CD4-positive, alpha-beta memory T cell (primary cell): ENCODE results near the gene ANKS4B. TPM values are rescaled to one million over a fixed set of nuclear protein-coding genes. Genes with fewer than 3 reads are reported as not detected.
"Not testable (repeated sequence)": the region's sequence is repeated elsewhere in the genome, so short reads cannot be mapped to it uniquely, and the experiment has no call there.

Source experiments
- CTCF ChIA-PET: fragments of 350-600 bp; sonication (Branson Sonifier 250); formaldehyde crosslinking; loops from one replicate; lab custom pipeline; 2021; ENCODE audit warnings: inconsistent platforms; ENCODE audit not compliant: partially characterized antibody; lab: Charles Lee
- POLR2A ChIA-PET: fragments of 350-600 bp; sonication (Branson Sonifier 250); formaldehyde crosslinking; loops from one replicate; lab custom pipeline; 2021; ENCODE audit not compliant: partially characterized antibody; lab: Charles Lee
- DNase-seq, 5 donors: peaks; one replicate each; pipeline versions ENCODE4 v3.0.0 to v3.0.0-alpha.2; 2020 to 2022; ENCODE audit warnings: mixed read lengths in 1 of 5
- H3K27ac ChIP-seq: one replicate; pipeline ENCODE4 v1.7.0; 2013; ENCODE audit warnings: low read depth, low read length
- H3K27me3 ChIP-seq: 2 replicates; pipeline ENCODE4 v1.7.0; 2013; ENCODE audit warnings: mild to moderate bottlenecking, low read length, moderate library complexity; ENCODE audit not compliant: insufficient read depth
- H3K36me3 ChIP-seq: 2 replicates; pipeline ENCODE4 v1.7.0; 2013; ENCODE audit warnings: mild to moderate bottlenecking, low read length, moderate library complexity; ENCODE audit not compliant: insufficient read depth
- H3K4me1 ChIP-seq: 2 replicates; pipeline ENCODE4 v1.7.0; 2013; ENCODE audit warnings: mild to moderate bottlenecking, low read length, moderate library complexity; ENCODE audit not compliant: insufficient read depth
- H3K4me3 ChIP-seq, 2 donors: one replicate each; pipeline ENCODE4 v1.7.0; 2013; ENCODE audit warnings: low read length in 2 of 2, mild to moderate bottlenecking in 1 of 2
- H3K9me3 ChIP-seq, 2 donors: one replicate each; pipeline ENCODE4 v1.7.0; 2013; ENCODE audit warnings: low read length in 2 of 2, control low read depth in 1 of 2; ENCODE audit not compliant: control insufficient read depth in 1 of 2
- H3K27ac Mint-ChIP-seq, 7 donors: one replicate each; pipeline ENCODE4 v1.8.0; 2020 to 2021; ENCODE audit warnings: mixed read lengths in 7 of 7, mild to moderate bottlenecking in 6 of 7, inconsistent platforms in 3 of 7, moderate library complexity in 3 of 7
- H3K27me3 Mint-ChIP-seq, 2 donors: one replicate each; pipeline ENCODE4 v1.8.0; 2020 to 2021; ENCODE audit warnings: mixed read lengths in 2 of 2
- H3K36me3 Mint-ChIP-seq, 2 donors: one replicate each; pipeline ENCODE4 v1.8.0; 2020 to 2021; ENCODE audit warnings: mixed read lengths in 2 of 2, inconsistent platforms in 1 of 2, mild to moderate bottlenecking in 1 of 2
- H3K4me1 Mint-ChIP-seq, 4 donors: one replicate each; pipeline ENCODE4 v1.8.0; 2020 to 2021; ENCODE audit warnings: mixed read lengths in 4 of 4, mild to moderate bottlenecking in 1 of 4
- H3K4me3 Mint-ChIP-seq, 8 donors: one replicate each; pipeline ENCODE4 v1.8.0; 2020 to 2021; ENCODE audit warnings: mixed read lengths in 8 of 8, mild to moderate bottlenecking in 7 of 8, moderate library complexity in 6 of 8, inconsistent platforms in 3 of 8
- H3K9me3 Mint-ChIP-seq, 8 donors: one replicate each; pipeline ENCODE4 v1.8.0; 2020 to 2021; ENCODE audit warnings: mixed read lengths in 8 of 8, mild to moderate bottlenecking in 5 of 8, inconsistent platforms in 3 of 8, moderate library complexity in 1 of 8
- intact Hi-C: fragments of 100-400 bp; cut with micrococcal nuclease; formaldehyde crosslinking; loops from one replicate; pipeline ENCODE4 v1.15.1; 2023
- polyA plus RNA-seq, 2 donors: library from polyadenylated mRNA; unstranded; fragments of 300-500 nt; fragmentation: Illumina TruSeq; gene quantifications; one replicate each; pipeline ENCODE4 v1.2.3, GENCODE V29; 2021
- total RNA-seq, 2 experiments: library from RNA; stranded (reverse); gene quantifications; one replicate each; pipeline ENCODE4 v1.2.3, GENCODE V29; 2021

ANKS4B gene
- total and polyA plus RNA-seq, 4 experiments from 2014 or later: not detected

- Histone ChIP-seq H3K9me3 (no peaks in the 10 kb centered on the region), H3K27me3 (no peaks in the 10 kb centered on the region), H3K36me3 (no peaks in the 10 kb centered on the region), H3K4me3 (no peak overlapping the region), H3K4me1 (peaks cover 4% of the 10 kb centered on the region), H3K27ac (no peak overlapping the region)
- Mint-ChIP-seq H3K9me3 (peaks cover 0 to 11% (median 0%) of the 10 kb centered on the region in 8 donors), H3K4me1 (peaks cover 3 to 6% (median 4%) of the 10 kb centered on the region in 4 donors), H3K4me3 (no peak overlapping the region), H3K27me3 (peaks cover 5 to 15% of the 10 kb centered on the region in 2 donors), H3K36me3 (no peaks in the 10 kb centered on the region), H3K27ac (no peak overlapping the region)
- CTCF ChIA-PET: interaction anchor here (0.8 to 4.7 kb wide), 6 partner anchors 10 to 363 kb away, joined by 3 to 27 read pairs (median 6); no protein-coding TSS in a partner anchor
- intact Hi-C loops: no loop called here
- POLR2A ChIA-PET: interaction anchor here (1.7 kb wide), 1 partner anchor 12 kb away, joined by 4 read pairs; no protein-coding TSS in a partner anchor
- no peak for DNase-seq
Measured at GRCh38 chr16:21190013-21190412, 43.5 kb upstream of the ANKS4B start.

GRCh38 chr16:21190599-21190998, 42.9 kb upstream of the ANKS4B start:
- Histone ChIP-seq H3K4me3 (no peak overlapping the region), H3K27me3 (no peaks in the 10 kb centered on the region), H3K36me3 (no peaks in the 10 kb centered on the region), H3K9me3 (no peaks in the 10 kb centered on the region), H3K27ac (no peak overlapping the region), H3K4me1 (peaks cover 4% of the 10 kb centered on the region)
- CTCF ChIA-PET: interaction anchor here (0.9 to 4.7 kb wide), 3 partner anchors 9 to 363 kb away, joined by 3 to 27 read pairs (median 13); no protein-coding TSS in a partner anchor
- intact Hi-C loops: no loop called here
- H3K4me3 Mint-ChIP-seq: no peak overlapping the region
- no peak for DNase-seq
- H3K36me3 Mint-ChIP-seq: no peaks in the 10 kb centered on the region
- H3K4me1 Mint-ChIP-seq: peaks cover 3 to 6% (median 4%) of the 10 kb centered on the region in 4 donors
- H3K27ac Mint-ChIP-seq: no peak overlapping the region
- H3K9me3 Mint-ChIP-seq: peaks cover 0 to 11% (median 0%) of the 10 kb centered on the region in 8 donors
- peaks cover 5 to 15% of the 10 kb centered on the region in 2 donors for H3K27me3 Mint-ChIP-seq
- POLR2A ChIA-PET: no interaction called here

DNA sequence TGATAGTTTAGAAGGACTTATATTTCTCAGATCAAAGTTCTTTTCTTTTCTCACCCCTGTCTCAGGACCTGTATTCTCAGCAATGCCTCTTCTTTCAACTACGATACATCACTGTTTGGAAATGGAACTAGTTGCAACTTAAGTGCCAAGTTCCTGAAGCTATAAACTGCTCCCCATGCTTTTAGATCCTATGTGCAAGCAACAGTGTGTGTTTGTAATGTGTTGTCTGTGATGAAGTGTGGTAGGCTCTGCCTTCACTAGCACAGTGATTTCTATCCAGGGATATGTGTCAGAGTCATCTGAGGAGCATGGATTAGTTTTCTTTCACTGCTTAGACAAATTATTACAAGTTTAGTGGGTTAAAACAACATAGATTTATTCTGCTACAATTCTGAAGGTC, 40.5 kb upstream of the ANKS4B start:
- Histone ChIP-seq H3K27me3 (no peaks in the 10 kb centered on the region), H3K36me3 (no peaks in the 10 kb centered on the region), H3K4me1 (peaks cover 4% of the 10 kb centered on the region), H3K9me3 (no peaks in the 10 kb centered on the region), H3K27ac (no peak overlapping the region), H3K4me3 (no peak overlapping the region)
- H3K36me3 Mint-ChIP-seq: no peaks in the 10 kb centered on the region
- H3K4me3 Mint-ChIP-seq: no peak overlapping the region
- intact Hi-C loops: no loop called here
- no peak overlapping the region for H3K27ac Mint-ChIP-seq
- no peak for DNase-seq
- H3K9me3 Mint-ChIP-seq: peaks cover 0 to 11% (median 0%) of the 10 kb centered on the region in 8 donors
- H3K27me3 Mint-ChIP-seq: peaks cover 5 to 22% of the 10 kb centered on the region in 2 donors
- POLR2A ChIA-PET: no interaction called here
- H3K4me1 Mint-ChIP-seq: peaks cover 3 to 6% (median 4%) of the 10 kb centered on the region in 4 donors
- CTCF ChIA-PET: no interaction called here

DNA sequence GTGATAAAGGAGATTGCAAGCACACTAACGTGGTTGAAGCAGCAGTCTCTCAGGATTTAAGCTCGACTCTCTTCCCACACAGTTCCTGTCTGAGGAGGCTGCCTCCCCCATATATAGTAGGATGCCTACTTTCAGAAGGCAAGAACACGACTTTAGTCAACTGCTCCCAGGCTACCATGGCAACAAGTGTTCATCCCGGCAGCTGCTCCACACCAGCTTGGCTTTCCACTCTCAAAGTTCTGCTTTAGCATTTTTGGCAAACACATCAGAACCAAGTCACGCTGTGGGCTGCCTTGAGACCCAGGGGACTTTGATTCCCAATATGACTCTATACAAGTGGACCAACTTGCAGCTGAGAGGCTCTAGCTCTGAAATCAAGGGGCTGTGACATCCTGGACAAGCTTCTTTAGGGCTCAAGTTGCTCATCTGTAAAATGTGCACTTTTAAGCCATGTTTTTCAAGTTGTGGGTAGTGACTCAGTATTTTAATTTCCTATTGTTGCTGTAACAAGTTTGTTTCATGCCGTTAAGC, 38.7 kb upstream of the ANKS4B start:
- no peaks in the 10 kb centered on the region for H3K4me1 ChIP-seq
- intact Hi-C loops: no loop called here
- H3K36me3 Mint-ChIP-seq: no peaks in the 10 kb centered on the region
- CTCF ChIA-PET: interaction anchor here (1.2 kb wide), 1 partner anchor 8 kb away, joined by 4 read pairs; no protein-coding TSS in a partner anchor
- H3K4me1 Mint-ChIP-seq: no peaks in the 10 kb centered on the region
- no peak overlapping the region for H3K27ac Mint-ChIP-seq
- POLR2A ChIA-PET: no interaction called here
- no peaks in the 10 kb centered on the region for H3K36me3 ChIP-seq
- H3K4me3 Mint-ChIP-seq: no peak overlapping the region
- H3K9me3 ChIP-seq: no peaks in the 10 kb centered on the region
- no peaks in the 10 kb centered on the region for H3K27me3 ChIP-seq
- H3K27ac ChIP-seq: no peak overlapping the region
- DNase-seq: no peak
- H3K9me3 Mint-ChIP-seq: peaks cover 0 to 11% (median 0%) of the 10 kb centered on the region in 8 donors
- peaks cover 4 to 27% of the 10 kb centered on the region in 2 donors for H3K27me3 Mint-ChIP-seq
- no peak overlapping the region for H3K4me3 ChIP-seq

DNA sequence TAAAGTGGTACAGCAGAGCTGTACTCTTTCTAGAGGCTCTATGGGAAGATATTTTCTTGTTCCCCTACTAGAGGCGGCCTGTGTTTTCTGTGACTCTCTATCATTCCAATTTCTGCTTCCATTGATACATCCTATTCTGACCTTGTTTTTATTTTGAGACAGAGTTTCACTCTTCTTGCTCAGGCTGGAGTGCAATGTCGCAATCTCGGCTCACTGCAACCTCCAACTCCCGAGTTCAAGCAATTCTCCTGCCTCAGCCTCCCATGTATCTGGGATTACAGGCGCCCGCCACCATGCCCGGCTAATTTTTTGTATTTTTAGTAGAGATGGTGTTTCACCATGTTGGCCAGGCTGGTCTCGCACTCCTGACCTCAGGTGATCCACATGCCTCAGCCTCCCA, 38.2 kb upstream of the ANKS4B start:
- H3K4me3 Mint-ChIP-seq, DNase-seq, H3K4me1 Mint-ChIP-seq, intact Hi-C loops, H3K4me3 ChIP-seq, H3K9me3 Mint-ChIP-seq, H3K4me1 ChIP-seq, H3K27ac Mint-ChIP-seq, H3K27me3 ChIP-seq, H3K9me3 ChIP-seq, H3K27ac ChIP-seq, POLR2A ChIA-PET, H3K36me3 ChIP-seq, H3K36me3 Mint-ChIP-seq: not testable (repeated sequence)
- CTCF ChIA-PET: interaction anchor here (1.2 kb wide), 1 partner anchor 9 kb away, joined by 4 read pairs; no protein-coding TSS in a partner anchor
- H3K27me3 Mint-ChIP-seq: peaks cover 5 to 27% of the 10 kb centered on the region in 2 donors

GRCh38 chr16:21197112-21197511, 36.4 kb upstream of the ANKS4B start:
- intact Hi-C loops: no loop called here
- DNase-seq: no peak
- H3K9me3 ChIP-seq: no peaks in the 10 kb centered on the region
- no peaks in the 10 kb centered on the region for H3K36me3 ChIP-seq
- Mint-ChIP-seq H3K27ac (no peak overlapping the region), H3K4me1 (no peaks in the 10 kb centered on the region), H3K9me3 (peaks cover 0 to 2% (median 0%) of the 10 kb centered on the region in 8 donors), H3K36me3 (no peaks in the 10 kb centered on the region), H3K4me3 (no peak overlapping the region), H3K27me3 (peaks cover 4 to 32% of the 10 kb centered on the region in 2 donors)
- POLR2A ChIA-PET: no interaction called here
- no peak overlapping the region for H3K27ac ChIP-seq
- no peak overlapping the region for H3K4me3 ChIP-seq
- CTCF ChIA-PET: interaction anchor here (1.1 to 1.2 kb wide), 3 partner anchors 9 to 346 kb away, joined by 3 read pairs; no protein-coding TSS in a partner anchor
- H3K27me3 ChIP-seq: no peaks in the 10 kb centered on the region
- H3K4me1 ChIP-seq: no peaks in the 10 kb centered on the region

- no peak overlapping the region for H3K27ac ChIP-seq
- no peaks in the 10 kb centered on the region for H3K9me3 Mint-ChIP-seq
- H3K27me3 ChIP-seq: no peaks in the 10 kb centered on the region
- H3K27ac Mint-ChIP-seq: no peak overlapping the region
- peaks cover 4 to 32% of the 10 kb centered on the region in 2 donors for H3K27me3 Mint-ChIP-seq
- no peak overlapping the region for H3K4me3 ChIP-seq
- no peaks in the 10 kb centered on the region for H3K9me3 ChIP-seq
- no peaks in the 10 kb centered on the region for H3K36me3 ChIP-seq
- intact Hi-C loops: no loop called here
- POLR2A ChIA-PET: no interaction called here
- DNase-seq: no peak
- no peak overlapping the region for H3K4me3 Mint-ChIP-seq
- H3K4me1 Mint-ChIP-seq: no peaks in the 10 kb centered on the region
- H3K4me1 ChIP-seq: no peaks in the 10 kb centered on the region
- CTCF ChIA-PET: interaction anchor here (1.1 kb wide), 2 partner anchors 9 to 347 kb away, joined by 3 read pairs; no protein-coding TSS in a partner anchor
- H3K36me3 Mint-ChIP-seq: no peaks in the 10 kb centered on the region
Measured at GRCh38 chr16:21197621-21198020, 35.9 kb upstream of the ANKS4B start.
